GM12872 (cell line): ENCODE results near the gene CSF1.

ENCODE experiments used
- TF ChIP-seq, protein P1 (sequence below): IDR thresholded peaks from 3 replicates; pipeline ENCODE4 v1.5.1; 2011; ENCODE audit warnings: low read depth, mild to moderate bottlenecking, low read length, moderate library complexity; ENCODE audit not compliant: insufficient read depth

CSF1 gene

DNA sequence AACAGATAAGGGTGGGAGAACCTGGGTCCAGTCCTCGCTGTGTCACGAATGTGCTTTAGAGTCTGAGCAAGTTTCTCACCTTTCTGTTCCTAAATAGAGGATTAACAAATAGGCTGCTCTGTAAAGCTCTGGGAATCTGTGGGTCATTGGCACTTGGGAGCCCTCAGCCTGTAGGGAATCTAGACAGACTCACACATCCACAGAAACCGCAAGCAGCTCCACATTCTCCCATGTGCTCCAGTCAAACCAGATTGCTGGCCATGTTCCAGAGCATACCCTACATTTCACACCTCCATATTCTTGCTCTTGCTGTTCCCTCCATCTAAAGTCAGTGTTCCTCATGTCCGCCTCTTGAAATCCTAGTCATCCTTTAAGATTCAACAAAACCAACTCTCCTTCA, 66.1 kb downstream of the CSF1 start:
- TF ChIP-seq, protein P1, sequence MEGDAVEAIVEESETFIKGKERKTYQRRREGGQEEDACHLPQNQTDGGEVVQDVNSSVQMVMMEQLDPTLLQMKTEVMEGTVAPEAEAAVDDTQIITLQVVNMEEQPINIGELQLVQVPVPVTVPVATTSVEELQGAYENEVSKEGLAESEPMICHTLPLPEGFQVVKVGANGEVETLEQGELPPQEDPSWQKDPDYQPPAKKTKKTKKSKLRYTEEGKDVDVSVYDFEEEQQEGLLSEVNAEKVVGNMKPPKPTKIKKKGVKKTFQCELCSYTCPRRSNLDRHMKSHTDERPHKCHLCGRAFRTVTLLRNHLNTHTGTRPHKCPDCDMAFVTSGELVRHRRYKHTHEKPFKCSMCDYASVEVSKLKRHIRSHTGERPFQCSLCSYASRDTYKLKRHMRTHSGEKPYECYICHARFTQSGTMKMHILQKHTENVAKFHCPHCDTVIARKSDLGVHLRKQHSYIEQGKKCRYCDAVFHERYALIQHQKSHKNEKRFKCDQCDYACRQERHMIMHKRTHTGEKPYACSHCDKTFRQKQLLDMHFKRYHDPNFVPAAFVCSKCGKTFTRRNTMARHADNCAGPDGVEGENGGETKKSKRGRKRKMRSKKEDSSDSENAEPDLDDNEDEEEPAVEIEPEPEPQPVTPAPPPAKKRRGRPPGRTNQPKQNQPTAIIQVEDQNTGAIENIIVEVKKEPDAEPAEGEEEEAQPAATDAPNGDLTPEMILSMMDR, result no peak

DNA sequence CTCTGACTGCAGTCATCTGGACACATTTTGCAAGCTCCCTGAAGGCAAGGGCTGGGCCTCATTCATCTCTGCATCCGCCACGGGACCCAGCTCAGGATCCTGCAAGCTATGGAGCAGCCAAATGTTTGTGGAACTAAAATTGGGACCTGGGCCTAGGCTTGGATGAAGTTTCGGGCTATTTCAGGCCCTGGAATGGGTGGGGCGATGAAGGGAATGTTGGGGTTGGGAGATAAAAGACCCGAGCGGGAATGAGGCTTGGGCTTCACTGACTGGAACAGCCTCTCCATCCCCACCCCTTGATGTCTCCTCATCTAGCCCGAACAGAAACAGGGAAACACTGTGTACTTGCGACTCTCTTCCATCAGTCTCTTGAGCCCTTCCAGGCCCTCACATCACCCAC, 66.6 kb downstream of the CSF1 start:
- TF ChIP-seq, protein P1, result no peak

DNA sequence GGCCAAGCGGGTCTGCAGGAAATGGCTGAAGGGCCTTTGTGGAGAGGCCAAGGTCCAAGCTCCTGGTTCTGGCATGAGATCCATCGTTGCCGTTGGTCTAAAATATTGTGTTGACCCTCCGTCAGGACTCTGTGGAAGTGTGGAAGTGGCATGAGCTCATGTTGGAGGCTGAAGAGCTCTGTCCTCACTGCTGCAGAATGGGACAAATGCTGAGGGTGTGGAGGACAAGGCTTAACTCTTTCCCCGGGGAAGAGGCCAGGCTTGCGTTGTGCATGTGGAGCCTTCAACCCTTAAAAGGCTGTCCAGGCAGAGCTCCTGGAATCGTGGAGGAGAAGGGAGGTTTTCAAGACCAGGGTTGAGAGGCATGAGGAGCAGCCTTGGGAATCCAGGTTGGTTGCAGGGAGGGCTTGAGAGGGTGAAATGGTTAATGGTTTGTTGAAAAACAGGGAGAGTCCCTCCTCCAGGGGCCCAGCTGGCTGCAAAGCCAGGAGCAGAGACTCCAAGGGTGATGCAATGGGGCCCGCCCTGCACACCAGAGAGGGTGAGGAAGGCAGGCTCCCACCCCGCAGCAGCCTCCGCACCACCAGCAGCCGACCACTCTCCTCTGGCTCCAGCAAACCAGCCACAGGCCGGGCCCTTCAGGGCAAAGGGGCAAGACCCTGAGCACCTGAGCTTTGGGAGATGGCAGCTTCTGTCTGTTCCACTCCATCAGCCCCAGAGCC, 67.2 kb downstream of the CSF1 start:
- TF ChIP-seq, protein P1, result no peak

DNA sequence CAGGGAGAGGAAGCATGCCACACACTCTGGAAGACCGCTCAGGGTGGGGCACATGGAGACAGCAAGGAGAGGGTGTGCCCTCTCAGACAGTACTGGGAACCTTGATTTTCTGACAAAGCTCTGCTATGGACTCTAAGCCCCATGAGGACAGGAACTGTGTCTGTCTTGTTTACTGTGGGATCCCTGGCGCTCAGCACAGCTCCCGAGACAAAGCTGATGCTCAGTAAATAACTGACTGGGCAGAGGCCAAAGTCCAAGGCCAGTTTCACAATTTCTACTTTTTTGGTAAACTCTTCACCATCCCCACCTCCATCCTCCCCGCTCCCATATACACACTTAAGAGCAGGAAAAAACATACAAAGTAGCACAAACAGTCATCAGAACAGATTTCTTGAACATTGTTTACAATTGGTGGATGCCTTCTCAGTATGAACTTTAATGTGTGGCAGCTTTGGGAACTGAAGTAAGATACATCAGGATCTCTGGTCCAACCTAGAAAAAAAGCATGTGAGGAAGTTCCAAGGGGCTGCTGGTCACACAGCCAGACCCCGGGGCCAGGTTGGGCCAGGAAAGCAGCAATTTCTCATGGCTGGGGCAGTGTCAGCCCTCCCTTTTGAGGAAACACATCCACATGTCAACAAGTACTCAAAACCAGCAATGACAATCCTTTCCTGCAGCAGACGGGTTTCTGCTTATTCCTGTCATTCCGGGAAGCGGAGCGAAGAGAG, 68.3 kb downstream of the CSF1 start:
- TF ChIP-seq, protein P1, result no peak

DNA sequence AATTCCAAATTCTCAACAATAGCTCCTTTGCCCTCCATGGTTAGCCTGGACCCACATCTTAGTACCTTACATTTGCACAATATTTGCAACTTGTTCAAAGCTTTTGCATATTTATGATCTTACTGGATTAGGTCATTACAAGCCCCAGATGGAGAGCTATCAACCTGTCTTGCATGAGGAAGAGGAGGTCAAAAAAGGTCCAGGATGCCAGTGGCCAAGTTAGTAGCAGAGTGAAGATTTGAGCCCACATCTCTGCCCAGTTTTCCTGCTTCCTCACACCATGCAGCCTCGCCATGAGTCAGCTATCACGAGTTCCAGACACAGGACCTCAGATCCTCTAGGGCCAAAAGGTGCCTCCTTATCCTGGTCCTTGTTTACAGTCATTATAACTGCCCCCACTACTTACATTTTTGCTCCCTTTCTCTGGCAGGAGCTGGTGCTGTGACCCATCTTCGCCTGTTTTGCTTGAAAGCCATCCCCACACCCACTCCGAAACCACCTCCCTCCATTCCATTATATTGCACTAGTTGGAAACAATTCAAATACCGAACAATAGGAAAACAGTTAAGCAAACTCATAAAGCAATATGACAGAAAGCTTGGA, 68.9 kb downstream of the CSF1 start:
- TF ChIP-seq, protein P1, result no peak
